Measurements from ENCODE around the gene ZNF793. TPM values are rescaled to one million over a fixed set of nuclear protein-coding genes. Genes with fewer than 3 reads are reported as not detected.

ZNF793 gene
- total RNA-seq, 1 experiment from 2014 or later: 16.3 TPM

GRCh38 chr19:37484406-37485168 lies 22.2 kb upstream of the ZNF793 start:
- H3K4me3 Mint-ChIP-seq: no peak overlapping the region
- DNase-seq (ENCODE audit: low spot score) (no peak), ATAC-seq (no peak)
- TF ChIP-seq GTF2I (CRISPR knock-in tag; conservative IDR thresholded peaks at IDR 0.05) (no peak), TEAD4 (CRISPR knock-in tag; IDR thresholded peaks at IDR 0.05) (no peak), TCF7 (CRISPR knock-in tag; IDR thresholded peaks at IDR 0.05; ENCODE audit: low read depth) (no peak), CBFB (CRISPR knock-in tag; IDR thresholded peaks at IDR 0.05; ENCODE audit: low read depth) (no peak), NFATC4 (CRISPR knock-in tag; IDR thresholded peaks at IDR 0.05) (no peak), EMX1 (CRISPR knock-in tag; IDR thresholded peaks at IDR 0.05) (no peak), SMAD4 (CRISPR knock-in tag; IDR thresholded peaks at IDR 0.05) (no peak), SP1 (CRISPR knock-in tag; conservative IDR thresholded peaks at IDR 0.05) (no peak), ERG (CRISPR knock-in tag; IDR thresholded peaks at IDR 0.05) (no peak), NR3C1 (CRISPR knock-in tag; conservative IDR thresholded peaks at IDR 0.05; ENCODE audit: low read depth) (no peak), MXD4 (CRISPR knock-in tag; IDR thresholded peaks at IDR 0.05; ENCODE audit: borderline replicate concordance) (no peak), ZNF317 (CRISPR knock-in tag; IDR thresholded peaks at IDR 0.05; ENCODE audit: borderline replicate concordance, low read depth) (no peak)
- TF ChIP-seq, protein P1, sequence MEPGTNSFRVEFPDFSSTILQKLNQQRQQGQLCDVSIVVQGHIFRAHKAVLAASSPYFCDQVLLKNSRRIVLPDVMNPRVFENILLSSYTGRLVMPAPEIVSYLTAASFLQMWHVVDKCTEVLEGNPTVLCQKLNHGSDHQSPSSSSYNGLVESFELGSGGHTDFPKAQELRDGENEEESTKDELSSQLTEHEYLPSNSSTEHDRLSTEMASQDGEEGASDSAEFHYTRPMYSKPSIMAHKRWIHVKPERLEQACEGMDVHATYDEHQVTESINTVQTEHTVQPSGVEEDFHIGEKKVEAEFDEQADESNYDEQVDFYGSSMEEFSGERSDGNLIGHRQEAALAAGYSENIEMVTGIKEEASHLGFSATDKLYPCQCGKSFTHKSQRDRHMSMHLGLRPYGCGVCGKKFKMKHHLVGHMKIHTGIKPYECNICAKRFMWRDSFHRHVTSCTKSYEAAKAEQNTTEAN (CRISPR knock-in tag; IDR thresholded peaks at IDR 0.05): no peak
- no peaks in the 10 kb centered on the region for H3K4me1 Mint-ChIP-seq
- H3K27ac Mint-ChIP-seq: no peak overlapping the region
- ChIA-PET POLR2A (no interaction called here), CTCF (no interaction called here)
- H3K36me3 Mint-ChIP-seq: peaks cover 71% of the 10 kb centered on the region
- peaks cover 4% of the 10 kb centered on the region; the same call in 1 of the 2 replicates for H3K27me3 Mint-ChIP-seq (ENCODE audit: low read depth)
- H3K9me3 Mint-ChIP-seq: peaks cover 74% of the 10 kb centered on the region

GRCh38 chr19:37492213-37492612 lies 14.5 kb upstream of the ZNF793 start:
- TF ChIP-seq HMGA2 (CRISPR knock-in tag; IDR thresholded peaks at IDR 0.05) (no peak), KAT7 (CRISPR knock-in tag; IDR thresholded peaks at IDR 0.05; ENCODE audit: borderline replicate concordance) (no peak)
- TF ChIP-seq, protein P2, sequence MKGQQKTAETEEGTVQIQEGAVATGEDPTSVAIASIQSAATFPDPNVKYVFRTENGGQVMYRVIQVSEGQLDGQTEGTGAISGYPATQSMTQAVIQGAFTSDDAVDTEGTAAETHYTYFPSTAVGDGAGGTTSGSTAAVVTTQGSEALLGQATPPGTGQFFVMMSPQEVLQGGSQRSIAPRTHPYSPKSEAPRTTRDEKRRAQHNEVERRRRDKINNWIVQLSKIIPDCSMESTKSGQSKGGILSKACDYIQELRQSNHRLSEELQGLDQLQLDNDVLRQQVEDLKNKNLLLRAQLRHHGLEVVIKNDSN (CRISPR knock-in tag; IDR thresholded peaks at IDR 0.05): no peak
- CTCF ChIA-PET: no interaction called here
- POLR2A ChIA-PET: no interaction called here
- H3K27me3 Mint-ChIP-seq (ENCODE audit: low read depth): peaks cover 6% of the 10 kb centered on the region; the same call in 1 of the 2 replicates
- no peak overlapping the region for H3K4me3 Mint-ChIP-seq
- no peak overlapping the region for H3K27ac Mint-ChIP-seq
- no peaks in the 10 kb centered on the region for H3K4me1 Mint-ChIP-seq
- peaks cover 29% of the 10 kb centered on the region for H3K36me3 Mint-ChIP-seq
- no peak for ATAC-seq
- H3K9me3 Mint-ChIP-seq: peaks cover 66% of the 10 kb centered on the region
- DNase-seq (ENCODE audit: low spot score): no peak

GRCh38 chr19:37505958-37506386 lies 767 bp upstream of the ZNF793 start:
- Mint-ChIP-seq H3K4me1 (no peaks in the 10 kb centered on the region), H3K4me3 (no peak overlapping the region), H3K9me3 (no peaks in the 10 kb centered on the region), H3K27me3 (ENCODE audit: low read depth) (no peaks in the 10 kb centered on the region), H3K36me3 (peaks cover 6% of the 10 kb centered on the region), H3K27ac (no peak overlapping the region)
- POLR2A ChIA-PET: interaction anchor here (0.9 to 1.9 kb wide), 8 partner anchors 17 to 733 kb away, joined by 3 to 13 read pairs (median 5); partner anchors contain the start of genes ZNF527, ZNF540, ZNF569 and ZNF570
- CTCF ChIA-PET: interaction anchor here (0.9 to 2.1 kb wide), 3 partner anchors 77 to 143 kb away, joined by 3 to 7 read pairs (median 3); partner anchors contain the start of gene ZNF527
- peak; percentile 46 for ATAC-seq
- DNase-seq (ENCODE audit: low spot score): peak; percentile 73
- TF ChIP-seq JAZF1 (CRISPR knock-in tag; IDR thresholded peaks at IDR 0.05) (no peak), SP1 (CRISPR knock-in tag; conservative IDR thresholded peaks at IDR 0.05) (no peak), ZNF232 (CRISPR knock-in tag; IDR thresholded peaks at IDR 0.05) (no peak), STAT6 (CRISPR knock-in tag; conservative IDR thresholded peaks at IDR 0.05; ENCODE audit: low read depth) (no peak), ZNF138 (CRISPR knock-in tag; conservative IDR thresholded peaks at IDR 0.05) (no peak)
- TF ChIP-seq, protein P3, sequence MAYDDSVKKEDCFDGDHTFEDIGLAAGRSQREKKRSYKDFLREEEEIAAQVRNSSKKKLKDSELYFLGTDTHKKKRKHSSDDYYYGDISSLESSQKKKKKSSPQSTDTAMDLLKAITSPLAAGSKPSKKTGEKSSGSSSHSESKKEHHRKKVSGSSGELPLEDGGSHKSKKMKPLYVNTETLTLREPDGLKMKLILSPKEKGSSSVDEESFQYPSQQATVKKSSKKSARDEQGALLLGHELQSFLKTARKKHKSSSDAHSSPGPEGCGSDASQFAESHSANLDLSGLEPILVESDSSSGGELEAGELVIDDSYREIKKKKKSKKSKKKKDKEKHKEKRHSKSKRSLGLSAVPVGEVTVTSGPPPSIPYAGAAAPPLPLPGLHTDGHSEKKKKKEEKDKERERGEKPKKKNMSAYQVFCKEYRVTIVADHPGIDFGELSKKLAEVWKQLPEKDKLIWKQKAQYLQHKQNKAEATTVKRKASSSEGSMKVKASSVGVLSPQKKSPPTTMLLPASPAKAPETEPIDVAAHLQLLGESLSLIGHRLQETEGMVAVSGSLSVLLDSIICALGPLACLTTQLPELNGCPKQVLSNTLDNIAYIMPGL (CRISPR knock-in tag; IDR thresholded peaks at IDR 0.05): no peak

Measured in WTC11 (cell line).